ENCODE data around the gene RAB3C. TPM values are rescaled to one million over a fixed set of nuclear protein-coding genes. Genes with fewer than 3 reads are reported as not detected.

Gene RAB3C
- total RNA-seq, 1 donor from 2014 or later = 0.45 TPM

- FAIRE-seq (no peak), DNase-seq (ENCODE audit: low read depth) (no peak)
- no peaks in the 10 kb centered on the region for H3K9me3 Mint-ChIP-seq (ENCODE audit: unreplicated experiment)
- Histone ChIP-seq H3K4me1 (ENCODE audit: insufficient read depth, low read length) (no peaks in the 10 kb centered on the region), H2AFZ (ENCODE audit: low read depth, low read length) (no peak overlapping the region), H3K4me3 (ENCODE audit: insufficient read depth, low read depth, low read length) (no peak overlapping the region), H3K9me3 (ENCODE audit: insufficient read depth, low read depth, low read length) (no peaks in the 10 kb centered on the region), H3K9ac (ENCODE audit: low read length) (no peak overlapping the region), H3K36me3 (ENCODE audit: insufficient read depth, low read length) (no peaks in the 10 kb centered on the region), H4K20me1 (ENCODE audit: insufficient read depth, low read length) (no peaks in the 10 kb centered on the region), H3K4me2 (ENCODE audit: low read length) (no peak overlapping the region), H3K79me2 (ENCODE audit: insufficient read depth, low read length) (no peaks in the 10 kb centered on the region), H3K27ac (ENCODE audit: low read depth, low read length) (no peak overlapping the region), H3K27me3 (ENCODE audit: insufficient read depth, low read length) (no peaks in the 10 kb centered on the region)
- H3K27ac Mint-ChIP-seq (ENCODE audit: unreplicated experiment) = no peak overlapping the region
- TF ChIP-seq CTCF (IDR thresholded peaks at IDR 0.05; ENCODE audit: insufficient read depth, low read depth, low read length) (no peak), EZH2 (IDR thresholded peaks at IDR 0.05; ENCODE audit: insufficient read depth, low read length) (no peak)
- H3K36me3 Mint-ChIP-seq (ENCODE audit: low read depth, unreplicated experiment) = no peaks in the 10 kb centered on the region
- no peaks in the 10 kb centered on the region for H3K4me1 Mint-ChIP-seq (ENCODE audit: low read depth, unreplicated experiment)
- H3K27me3 Mint-ChIP-seq (ENCODE audit: low read depth, unreplicated experiment) = peaks cover 6% of the 10 kb centered on the region
- H3K4me3 Mint-ChIP-seq (ENCODE audit: unreplicated experiment) = no peak overlapping the region
Measured at GRCh38 chr5:58753446-58753845, 170.6 kb downstream of the RAB3C start.

- H3K36me3 Mint-ChIP-seq (ENCODE audit: low read depth, unreplicated experiment) = no peaks in the 10 kb centered on the region
- Histone ChIP-seq H3K79me2 (ENCODE audit: insufficient read depth, low read length) (no peaks in the 10 kb centered on the region), H3K27me3 (ENCODE audit: insufficient read depth, low read length) (no peaks in the 10 kb centered on the region), H3K4me3 (ENCODE audit: insufficient read depth, low read depth, low read length) (no peak overlapping the region), H4K20me1 (ENCODE audit: insufficient read depth, low read length) (no peaks in the 10 kb centered on the region), H3K4me1 (ENCODE audit: insufficient read depth, low read length) (no peaks in the 10 kb centered on the region), H3K27ac (ENCODE audit: low read depth, low read length) (no peak overlapping the region), H3K9me3 (ENCODE audit: insufficient read depth, low read depth, low read length) (no peaks in the 10 kb centered on the region), H2AFZ (ENCODE audit: low read depth, low read length) (no peak overlapping the region), H3K9ac (ENCODE audit: low read length) (no peak overlapping the region), H3K4me2 (ENCODE audit: low read length) (no peak overlapping the region), H3K36me3 (ENCODE audit: insufficient read depth, low read length) (no peaks in the 10 kb centered on the region)
- H3K4me1 Mint-ChIP-seq (ENCODE audit: low read depth, unreplicated experiment) = no peaks in the 10 kb centered on the region
- no peak overlapping the region for H3K4me3 Mint-ChIP-seq (ENCODE audit: unreplicated experiment)
- TF ChIP-seq EZH2 (IDR thresholded peaks at IDR 0.05; ENCODE audit: insufficient read depth, low read length) (no peak), CTCF (IDR thresholded peaks at IDR 0.05; ENCODE audit: insufficient read depth, low read depth, low read length) (no peak)
- DNase-seq (ENCODE audit: low read depth) (no peak), FAIRE-seq (no peak)
- no peaks in the 10 kb centered on the region for H3K9me3 Mint-ChIP-seq (ENCODE audit: unreplicated experiment)
- peaks cover 6% of the 10 kb centered on the region for H3K27me3 Mint-ChIP-seq (ENCODE audit: low read depth, unreplicated experiment)
- H3K27ac Mint-ChIP-seq (ENCODE audit: unreplicated experiment) = no peak overlapping the region
Measured at GRCh38 chr5:58754250-58754649, 171.4 kb downstream of the RAB3C start.

GRCh38 chr5:58755397-58755796, 172.5 kb downstream of the RAB3C start:
- no peaks in the 10 kb centered on the region for H3K9me3 ChIP-seq (ENCODE audit: insufficient read depth, low read depth, low read length)
- H2AFZ ChIP-seq (ENCODE audit: low read depth, low read length) = no peak overlapping the region
- no peak for DNase-seq (ENCODE audit: low read depth)
- H3K4me2 ChIP-seq (ENCODE audit: low read length) = no peak overlapping the region
- no peaks in the 10 kb centered on the region for H3K36me3 ChIP-seq (ENCODE audit: insufficient read depth, low read length)
- no peak overlapping the region for H3K27ac ChIP-seq (ENCODE audit: low read depth, low read length)
- TF ChIP-seq CTCF (IDR thresholded peaks at IDR 0.05; ENCODE audit: insufficient read depth, low read depth, low read length) (no peak), EZH2 (IDR thresholded peaks at IDR 0.05; ENCODE audit: insufficient read depth, low read length) (no peak)
- no peak overlapping the region for H3K4me3 Mint-ChIP-seq (ENCODE audit: unreplicated experiment)
- H3K4me1 ChIP-seq (ENCODE audit: insufficient read depth, low read length) = no peaks in the 10 kb centered on the region
- no peak overlapping the region for H3K4me3 ChIP-seq (ENCODE audit: insufficient read depth, low read depth, low read length)
- H3K9me3 Mint-ChIP-seq (ENCODE audit: unreplicated experiment) = no peaks in the 10 kb centered on the region
- no peaks in the 10 kb centered on the region for H4K20me1 ChIP-seq (ENCODE audit: insufficient read depth, low read length)
- H3K27me3 Mint-ChIP-seq (ENCODE audit: low read depth, unreplicated experiment) = peaks cover 6% of the 10 kb centered on the region
- H3K79me2 ChIP-seq (ENCODE audit: insufficient read depth, low read length) = no peaks in the 10 kb centered on the region
- H3K27ac Mint-ChIP-seq (ENCODE audit: unreplicated experiment) = no peak overlapping the region
- no peak for FAIRE-seq
- H3K36me3 Mint-ChIP-seq (ENCODE audit: low read depth, unreplicated experiment) = no peaks in the 10 kb centered on the region
- H3K9ac ChIP-seq (ENCODE audit: low read length) = no peak overlapping the region
- no peaks in the 10 kb centered on the region for H3K27me3 ChIP-seq (ENCODE audit: insufficient read depth, low read length)
- H3K4me1 Mint-ChIP-seq (ENCODE audit: low read depth, unreplicated experiment) = no peaks in the 10 kb centered on the region
